T-helper 1 cell treated with Interleukin-12 subunit alpha and Interleukin-12 subunit beta and Interleukin-4 antibody, amounts not matched to agents 30 μg/mL and 1 μg/mL, for 36 hours (primary cell): ENCODE results near the gene FDCSP.

Experiments
- H3K27ac Mint-ChIP-seq: one replicate; pipeline ENCODE4 v1.8.0; 2021; ENCODE audit warnings: mild to moderate bottlenecking, mixed read lengths
- H3K27me3 Mint-ChIP-seq: one replicate; pipeline ENCODE4 v1.8.0; 2021; ENCODE audit warnings: low read depth, mixed read lengths
- H3K36me3 Mint-ChIP-seq: one replicate; pipeline ENCODE4 v1.8.0; 2021; ENCODE audit warnings: low read depth, mixed read lengths
- H3K4me1 Mint-ChIP-seq: one replicate; pipeline ENCODE4 v1.8.0; 2021; ENCODE audit warnings: low read depth, mixed read lengths
- H3K4me3 Mint-ChIP-seq: one replicate; pipeline ENCODE4 v1.8.0; 2021; ENCODE audit warnings: mild to moderate bottlenecking, moderate library complexity, mixed read lengths
- H3K9me3 Mint-ChIP-seq: one replicate; pipeline ENCODE4 v1.8.0; 2021; ENCODE audit warnings: mixed read lengths

Gene FDCSP

GRCh38 chr4:70280567-70280966 is 54.6 kb downstream of the FDCSP start:
- no peak overlapping the region for H3K27ac Mint-ChIP-seq
- H3K27me3 Mint-ChIP-seq, result no peaks in the 10 kb centered on the region
- H3K36me3 Mint-ChIP-seq, result no peaks in the 10 kb centered on the region
- no peak overlapping the region for H3K4me3 Mint-ChIP-seq
- H3K4me1 Mint-ChIP-seq, result no peaks in the 10 kb centered on the region
- H3K9me3 Mint-ChIP-seq, result no peaks in the 10 kb centered on the region
